Stomach (tissue), 4 donors: ENCODE results near the gene TRIM14.

ENCODE experiments used
- POLR2A ChIP-seq, 4 donors: fragments of 450-650 bp; IDR thresholded peaks; one replicate each; pipeline ENCODE4 v1.6.1; 2016; ENCODE audit warnings: antibody characterized with exemption in 4 of 4, control low read depth in 2 of 4, mild to moderate bottlenecking in 1 of 4, moderate library complexity in 1 of 4
- TF ChIP-seq, protein P1 (sequence below), 7 experiments: fragments of 450-650 bp in 4 of 7; fragments of 200-600 bp in 3 of 7; sonication (generic) in 3 of 7; IDR thresholded peaks; one replicate each; pipeline ENCODE4 v1.5.1; 2016 to 2019; ENCODE audit warnings: antibody characterized with exemption in 7 of 7, control low read depth in 2 of 7, mild to moderate bottlenecking in 1 of 7

DNA sequence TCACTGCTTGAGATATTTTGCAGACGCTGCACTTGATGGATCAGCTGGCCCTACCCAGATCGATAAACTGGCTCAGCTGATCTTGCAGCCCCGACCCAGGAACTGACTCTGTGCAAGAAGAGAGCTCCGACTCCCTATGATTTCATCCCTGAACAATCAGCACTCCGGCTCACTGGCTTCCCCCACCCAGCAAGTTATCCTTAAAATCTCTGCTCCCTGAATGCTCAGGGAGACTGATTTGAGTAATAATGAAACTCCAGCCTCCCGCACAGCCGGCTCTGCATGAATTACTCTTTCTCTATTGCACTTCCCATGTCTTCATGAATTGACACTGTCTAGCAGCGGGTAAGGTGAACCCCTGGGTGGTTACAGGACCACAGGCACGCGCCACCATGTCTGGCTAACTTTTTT, 79.4 kb downstream of the TRIM14 start:
- TF ChIP-seq POLR2A (IDR thresholded peaks at IDR 0.05): no peak
- TF ChIP-seq, protein P1, sequence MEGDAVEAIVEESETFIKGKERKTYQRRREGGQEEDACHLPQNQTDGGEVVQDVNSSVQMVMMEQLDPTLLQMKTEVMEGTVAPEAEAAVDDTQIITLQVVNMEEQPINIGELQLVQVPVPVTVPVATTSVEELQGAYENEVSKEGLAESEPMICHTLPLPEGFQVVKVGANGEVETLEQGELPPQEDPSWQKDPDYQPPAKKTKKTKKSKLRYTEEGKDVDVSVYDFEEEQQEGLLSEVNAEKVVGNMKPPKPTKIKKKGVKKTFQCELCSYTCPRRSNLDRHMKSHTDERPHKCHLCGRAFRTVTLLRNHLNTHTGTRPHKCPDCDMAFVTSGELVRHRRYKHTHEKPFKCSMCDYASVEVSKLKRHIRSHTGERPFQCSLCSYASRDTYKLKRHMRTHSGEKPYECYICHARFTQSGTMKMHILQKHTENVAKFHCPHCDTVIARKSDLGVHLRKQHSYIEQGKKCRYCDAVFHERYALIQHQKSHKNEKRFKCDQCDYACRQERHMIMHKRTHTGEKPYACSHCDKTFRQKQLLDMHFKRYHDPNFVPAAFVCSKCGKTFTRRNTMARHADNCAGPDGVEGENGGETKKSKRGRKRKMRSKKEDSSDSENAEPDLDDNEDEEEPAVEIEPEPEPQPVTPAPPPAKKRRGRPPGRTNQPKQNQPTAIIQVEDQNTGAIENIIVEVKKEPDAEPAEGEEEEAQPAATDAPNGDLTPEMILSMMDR (IDR thresholded peaks at IDR 0.05): no peak
